Measurements from ENCODE around the gene PRDM15.

Gene PRDM15

DNA sequence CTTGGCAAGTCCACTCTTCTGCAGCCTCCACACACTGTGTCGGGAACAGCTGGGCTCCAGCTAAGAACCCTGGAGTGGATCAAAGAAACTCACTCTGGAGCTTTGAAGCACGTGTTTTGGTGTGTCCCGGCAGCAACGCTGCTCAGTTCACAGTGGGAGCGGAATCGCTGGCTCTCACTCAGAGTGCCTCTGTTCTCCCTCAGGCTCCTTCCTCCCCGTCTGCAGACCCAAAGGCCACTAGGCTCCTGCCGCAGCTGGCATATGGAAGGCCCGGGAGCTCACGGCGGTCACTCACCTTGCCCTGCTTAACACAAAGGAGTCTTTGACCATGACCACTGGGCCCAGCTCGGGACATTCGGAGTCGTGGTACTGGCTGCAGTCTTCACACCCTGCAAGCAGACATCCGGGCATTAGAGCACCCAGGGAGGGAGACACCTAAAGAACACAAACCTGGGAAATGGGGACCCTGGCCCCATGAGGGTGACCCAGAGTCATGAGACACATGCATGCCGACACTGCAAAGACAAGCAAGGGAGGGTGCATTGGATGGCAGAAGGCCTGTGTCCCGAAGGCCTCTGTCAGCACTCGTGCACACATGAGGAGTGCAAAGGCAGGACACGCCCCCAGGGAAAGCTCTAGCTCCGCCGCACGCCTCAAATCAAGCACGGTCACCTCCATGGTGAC is 19.7 kb downstream of the PRDM15 start:
- no peak for DNase-seq

DNA sequence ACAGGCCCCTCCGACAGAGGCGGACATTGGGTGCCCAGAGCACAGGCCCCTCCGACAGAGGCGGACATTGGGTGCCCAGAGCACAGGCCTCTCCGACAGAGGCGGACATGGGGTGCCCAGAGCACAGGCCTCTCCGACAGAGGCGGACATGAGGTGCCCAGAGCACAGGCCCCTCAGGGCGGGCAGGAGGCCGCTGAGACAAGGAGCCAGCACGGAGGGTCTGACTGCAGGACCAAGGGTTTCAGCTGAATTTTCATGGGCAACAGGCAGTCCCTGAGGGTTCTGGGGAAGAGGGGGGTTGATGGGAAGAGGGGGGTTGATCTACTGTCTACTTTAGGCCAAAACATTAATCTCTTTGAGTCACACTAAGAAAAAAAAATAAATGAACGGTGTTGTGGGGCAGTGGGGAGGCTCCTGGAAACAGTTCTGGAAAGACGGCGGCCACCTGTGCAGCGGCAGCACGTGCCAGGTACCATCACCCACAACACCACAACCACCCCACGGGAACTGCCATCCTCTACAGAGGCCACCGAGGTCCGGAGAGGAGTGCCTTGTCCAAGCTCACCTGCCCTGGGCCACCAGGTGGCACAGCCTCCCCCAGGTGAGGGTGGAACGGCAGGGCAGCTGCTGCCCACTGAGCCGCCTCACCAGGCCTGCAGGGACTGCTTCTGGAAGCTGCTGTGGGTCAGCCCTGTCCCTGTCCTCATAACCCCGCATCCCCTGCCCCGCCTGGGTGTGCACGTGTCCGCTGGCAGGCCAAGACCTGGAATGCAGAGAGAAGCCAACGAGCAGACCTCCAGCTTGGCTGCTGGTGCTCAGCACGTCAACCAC is 20.5 kb downstream of the PRDM15 start:
- DNase-seq: no peak

DNA sequence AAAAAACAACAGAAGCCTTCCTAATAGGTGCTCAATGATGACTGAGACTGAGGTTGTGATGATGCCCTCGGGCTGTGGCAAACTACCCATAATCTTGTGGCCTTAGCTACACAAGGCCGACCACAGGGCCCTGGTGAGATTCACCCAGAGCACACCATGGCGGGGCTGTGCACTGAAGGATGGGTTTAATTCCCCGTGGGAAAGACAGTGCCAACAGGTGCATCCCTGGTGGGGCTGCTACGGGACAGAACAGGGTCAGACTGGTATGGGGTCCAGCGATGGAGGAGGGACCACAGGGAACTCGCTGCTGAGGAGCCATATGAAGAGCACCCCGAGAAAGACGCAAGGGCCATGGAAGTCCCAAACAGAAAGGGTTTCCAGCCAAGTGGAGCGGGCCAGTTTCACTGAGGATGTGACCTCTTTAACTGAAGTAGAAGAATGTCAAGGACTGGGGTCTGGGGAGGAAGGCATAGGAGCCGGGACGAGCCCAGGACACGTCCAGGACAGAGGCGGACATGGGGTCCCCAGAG is 21.3 kb downstream of the PRDM15 start:
- no peak for DNase-seq

DNA sequence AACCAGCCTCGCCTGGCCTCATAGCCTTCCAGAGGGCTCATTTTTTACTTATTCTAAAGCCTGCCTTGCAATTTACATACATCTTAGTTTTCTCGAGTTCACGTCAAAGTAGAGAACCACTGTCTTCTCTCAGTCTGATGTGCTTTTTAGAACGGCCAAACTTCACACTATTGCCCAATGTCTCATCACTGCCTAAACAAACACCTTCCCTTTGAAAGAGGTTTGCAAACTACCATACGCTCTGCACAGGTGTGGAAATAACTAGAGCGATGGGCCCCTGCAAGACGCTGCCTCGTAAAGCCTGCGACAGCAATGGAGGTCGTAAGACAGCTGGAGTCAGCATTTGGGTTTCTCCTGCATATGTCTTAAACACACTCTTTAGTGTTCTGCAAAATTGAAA is 22.6 kb downstream of the PRDM15 start:
- no peak for DNase-seq

DNA sequence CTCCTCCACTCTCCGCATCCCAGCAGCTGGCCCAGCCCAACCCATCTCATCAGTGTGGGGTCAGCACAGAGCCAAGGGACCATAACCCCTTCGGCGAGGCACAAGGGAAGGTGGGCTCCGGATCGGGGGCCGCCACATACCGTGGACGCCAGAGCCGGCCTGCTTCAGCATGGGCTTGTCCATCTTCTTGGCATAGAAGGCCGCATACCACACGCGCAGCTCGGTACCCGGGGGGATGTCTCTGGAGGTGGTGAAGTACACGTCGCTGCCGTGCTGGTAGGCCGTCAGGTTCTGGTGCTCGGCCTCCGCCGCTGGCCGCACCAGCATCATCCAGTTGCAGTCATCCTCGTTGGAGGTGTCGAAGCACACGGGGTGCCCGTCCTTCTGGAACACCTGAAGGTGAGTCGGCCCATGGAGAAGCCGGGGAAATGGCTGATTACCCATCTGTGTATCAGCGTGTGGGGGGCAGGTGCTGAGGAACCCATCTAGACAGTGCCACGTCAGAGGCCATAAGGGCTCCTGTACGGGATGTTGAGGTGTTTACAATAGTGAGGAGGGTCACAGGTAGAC is 24.6 kb downstream of the PRDM15 start:
- no peak for DNase-seq

DNA sequence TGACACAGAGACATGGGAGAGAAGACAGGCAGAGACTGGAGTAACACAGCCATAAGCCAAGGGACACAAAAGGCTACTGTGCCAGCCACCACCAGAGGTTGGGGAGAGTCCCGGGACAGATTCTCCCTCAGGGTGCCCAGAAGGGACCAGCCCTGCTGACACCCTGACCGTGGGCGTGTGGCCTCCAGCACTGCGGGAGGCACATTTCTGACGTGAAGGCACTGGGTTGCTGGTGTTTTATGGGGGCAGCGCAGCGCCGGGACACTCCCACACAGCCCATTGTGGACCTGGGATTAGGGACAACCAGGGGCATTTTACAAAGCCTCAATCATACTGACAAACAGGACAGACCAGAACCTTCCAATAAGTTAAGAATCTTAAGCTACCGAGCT is 26.2 kb downstream of the PRDM15 start:
- DNase-seq: no peak

DNA sequence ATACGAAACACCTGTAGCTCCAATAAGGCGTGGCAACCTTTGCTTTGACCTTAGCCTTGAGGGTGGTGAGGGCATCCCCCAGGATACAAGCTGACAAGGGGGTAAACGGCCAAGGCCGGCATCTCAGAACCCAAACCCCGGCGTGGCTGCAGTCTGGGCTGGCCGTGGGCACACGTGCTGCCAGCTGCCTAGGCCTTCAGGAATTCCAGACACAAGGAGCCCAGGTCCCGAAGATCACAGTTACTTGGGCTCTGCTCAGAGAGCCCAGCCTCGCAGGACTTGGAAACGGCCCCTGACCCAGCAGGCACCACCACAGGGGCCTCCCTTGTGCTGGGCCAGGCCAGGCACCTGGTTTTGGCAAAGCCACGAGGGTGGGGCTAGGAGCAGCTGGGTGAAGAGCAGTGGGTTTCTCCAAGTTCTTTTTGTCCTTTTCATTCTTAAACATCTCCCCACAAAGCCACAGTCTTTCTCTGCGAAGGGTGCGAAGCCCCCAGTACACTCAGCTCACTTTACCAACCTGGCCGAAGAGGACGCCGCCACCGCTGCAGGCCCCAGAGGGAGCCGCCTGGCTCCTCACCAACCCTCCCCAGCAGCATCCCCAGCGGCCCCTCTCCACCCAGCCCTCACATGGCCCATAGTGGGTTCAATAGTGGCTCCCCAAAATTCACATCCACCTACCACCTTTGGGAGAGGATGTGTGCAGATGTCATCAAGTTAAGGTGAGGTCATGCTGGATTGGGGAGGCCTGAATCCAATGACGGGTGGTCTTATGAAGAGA is 26.8 kb downstream of the PRDM15 start:
- no peak for DNase-seq

DNA sequence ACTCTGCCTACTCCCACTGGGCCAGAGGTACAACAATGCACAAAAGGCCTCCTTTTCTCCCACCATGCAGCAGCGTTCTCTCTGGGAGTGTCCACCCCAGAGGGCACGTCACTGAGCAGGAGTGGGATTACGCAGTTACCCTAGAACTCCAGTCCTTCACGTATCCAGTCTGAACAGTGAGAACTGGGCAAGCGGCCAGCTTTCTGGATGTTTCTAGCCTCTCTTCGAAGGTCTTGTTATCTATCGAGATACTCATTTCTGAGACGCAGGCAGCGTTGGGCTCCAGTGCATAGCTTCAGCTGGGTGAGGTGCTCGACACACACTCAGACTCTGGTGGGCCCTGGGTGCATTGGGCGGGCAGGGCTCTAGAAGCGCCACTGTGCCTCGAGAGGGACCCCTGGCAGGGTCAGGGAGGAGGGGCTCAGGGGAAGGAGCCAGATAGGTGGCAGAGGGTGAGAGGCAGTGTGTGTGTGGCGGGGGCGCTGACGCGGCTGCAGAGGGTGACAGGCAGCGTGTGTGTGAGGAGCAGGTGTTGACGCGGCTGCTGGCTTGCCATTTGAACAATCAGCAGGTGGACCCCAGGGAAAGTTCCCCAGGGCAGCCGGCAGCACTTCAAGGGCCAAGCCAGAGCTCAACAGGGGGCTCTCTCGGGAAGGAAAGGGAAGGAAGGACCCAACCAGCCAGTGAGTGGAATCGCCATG is 27.9 kb downstream of the PRDM15 start:
- DNase-seq: no peak

DNA sequence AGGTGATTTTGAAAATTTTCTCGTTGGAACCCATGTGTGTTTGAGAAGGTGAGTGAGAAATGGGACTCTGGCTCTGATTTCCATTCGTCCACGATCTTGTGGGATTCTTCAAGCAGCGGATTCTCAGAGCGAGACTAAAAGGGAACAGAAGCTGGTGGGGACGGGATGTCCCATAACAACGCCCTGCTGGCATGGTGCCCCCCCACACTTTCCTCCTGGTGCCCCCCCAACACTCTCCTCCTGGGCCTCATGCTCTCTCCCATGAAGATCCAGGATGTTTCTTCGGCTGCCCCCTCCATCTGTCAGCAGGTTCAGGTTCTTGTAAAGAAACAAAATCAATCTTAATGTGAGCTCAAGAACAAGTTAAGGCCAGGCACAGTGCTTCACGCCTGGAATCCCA is 29.1 kb downstream of the PRDM15 start:
- no peak for DNase-seq

DNA sequence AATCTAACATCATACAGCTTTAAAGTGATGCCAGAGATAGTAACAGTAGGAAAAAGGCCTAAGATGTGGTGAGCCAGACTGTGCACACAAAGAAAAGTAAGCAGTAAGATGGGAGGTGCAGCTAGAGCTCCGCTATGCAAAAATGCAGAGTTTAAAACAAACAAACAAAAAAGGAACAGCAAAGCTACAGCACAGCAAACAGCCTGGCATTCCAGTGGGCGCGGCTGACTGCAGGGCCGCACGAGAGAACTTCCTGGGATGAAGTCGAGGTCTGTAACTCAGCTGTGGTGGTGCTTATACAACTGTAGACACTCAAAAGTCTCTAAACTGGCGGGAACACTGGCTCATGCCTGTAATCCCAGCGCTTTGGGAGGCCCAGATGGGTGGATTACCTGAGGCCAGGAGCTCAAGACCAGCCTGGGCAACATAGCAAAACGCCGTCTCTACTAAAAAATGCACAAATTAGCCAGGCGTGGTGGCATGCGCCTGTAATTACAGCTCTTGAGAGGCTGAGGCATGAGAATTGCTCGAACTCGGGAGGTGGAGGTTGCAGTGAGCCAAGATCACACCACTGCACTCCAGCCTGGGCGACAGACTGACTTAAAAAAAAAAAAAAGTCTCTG is 30.1 kb downstream of the PRDM15 start:
- no peak for DNase-seq

DNA sequence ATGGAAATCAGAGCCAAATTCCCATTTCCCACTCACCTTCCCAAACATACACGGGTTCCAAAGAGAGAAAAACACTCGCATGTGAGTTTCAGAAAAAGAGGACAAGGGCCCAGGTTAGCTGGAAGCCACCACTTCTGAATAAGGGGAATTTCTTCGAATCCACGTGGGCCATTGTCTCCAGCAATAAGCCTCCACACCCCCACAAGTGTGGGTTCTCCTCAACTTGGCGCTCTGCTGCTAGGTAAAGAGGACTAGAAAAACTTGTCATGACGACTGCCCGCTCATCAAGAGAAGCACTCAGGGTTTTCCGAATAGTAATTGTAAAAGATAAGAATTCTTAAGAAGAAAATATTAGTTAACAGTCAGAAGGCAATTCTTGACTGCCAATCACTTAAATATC is 30.6 kb downstream of the PRDM15 start:
- no peak for DNase-seq

DNA sequence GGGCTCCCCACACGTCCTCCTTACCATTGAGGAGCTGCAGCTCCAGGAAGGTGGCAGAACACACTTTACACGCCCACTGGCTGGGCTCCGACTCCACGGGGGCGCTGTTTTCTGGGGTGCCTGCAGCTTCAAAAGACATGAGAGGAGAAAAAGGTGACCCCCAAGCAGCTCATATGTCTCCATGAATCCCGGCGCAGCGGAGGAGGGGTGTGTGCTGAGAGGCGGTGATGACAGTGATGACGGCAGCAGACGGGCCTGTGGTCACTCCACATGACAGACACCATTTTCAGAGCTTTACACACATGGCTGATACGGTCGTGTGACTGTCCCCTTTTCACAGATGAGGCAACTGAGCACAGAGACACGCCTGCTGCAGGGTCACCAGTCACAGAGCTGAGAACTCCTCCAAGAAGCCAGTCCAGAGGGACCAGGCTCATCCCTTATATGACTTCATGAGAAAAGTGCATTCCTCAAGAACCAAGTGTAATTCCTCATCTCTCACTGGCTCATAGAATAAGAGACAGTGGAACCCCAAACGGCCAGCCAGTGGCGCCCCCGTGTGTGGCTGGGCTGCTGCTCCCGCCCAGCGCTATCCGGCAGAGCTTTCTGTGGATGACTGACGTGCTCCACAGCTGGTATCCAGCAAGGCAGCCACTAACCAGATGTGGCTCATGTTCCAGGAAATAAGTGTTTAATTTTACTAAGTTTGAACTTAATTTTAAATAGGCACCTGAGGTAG is 31.9 kb downstream of the PRDM15 start:
- no peak for DNase-seq

DNA sequence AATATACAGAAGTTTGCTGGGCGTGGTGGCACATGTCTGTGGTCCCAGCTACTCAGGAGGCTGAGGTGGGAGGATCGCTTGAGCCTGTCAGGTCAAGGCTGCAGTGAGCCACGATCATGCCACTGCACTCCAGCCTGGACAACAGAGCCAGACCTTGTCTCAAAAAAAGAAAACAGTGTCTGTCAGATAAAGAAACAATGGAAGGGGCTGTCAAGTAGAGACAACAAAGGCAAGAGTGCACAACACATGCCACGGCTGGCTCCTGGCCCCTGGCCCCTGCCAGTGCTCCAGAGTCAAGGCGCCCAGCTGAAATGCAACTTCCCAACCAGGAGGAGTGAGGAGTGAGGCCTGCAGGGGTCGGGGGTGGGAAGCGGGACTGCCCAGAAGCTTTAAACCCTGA is 32.6 kb downstream of the PRDM15 start:
- no peak for DNase-seq

DNA sequence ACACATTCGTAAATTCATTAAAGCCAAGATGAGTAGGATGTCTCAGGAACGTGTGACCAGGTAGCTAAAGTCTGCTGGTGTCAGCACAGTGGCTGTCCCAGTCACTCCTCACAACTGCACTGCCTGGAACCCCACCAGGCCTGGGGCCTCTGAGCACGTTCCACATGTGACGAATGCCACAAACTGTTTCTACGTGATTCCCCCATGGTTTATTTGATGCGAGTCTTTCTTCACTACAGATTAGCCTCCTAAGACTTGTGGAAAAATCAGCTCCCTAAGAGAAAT is 33.2 kb downstream of the PRDM15 start:
- DNase-seq: no peak

DNA sequence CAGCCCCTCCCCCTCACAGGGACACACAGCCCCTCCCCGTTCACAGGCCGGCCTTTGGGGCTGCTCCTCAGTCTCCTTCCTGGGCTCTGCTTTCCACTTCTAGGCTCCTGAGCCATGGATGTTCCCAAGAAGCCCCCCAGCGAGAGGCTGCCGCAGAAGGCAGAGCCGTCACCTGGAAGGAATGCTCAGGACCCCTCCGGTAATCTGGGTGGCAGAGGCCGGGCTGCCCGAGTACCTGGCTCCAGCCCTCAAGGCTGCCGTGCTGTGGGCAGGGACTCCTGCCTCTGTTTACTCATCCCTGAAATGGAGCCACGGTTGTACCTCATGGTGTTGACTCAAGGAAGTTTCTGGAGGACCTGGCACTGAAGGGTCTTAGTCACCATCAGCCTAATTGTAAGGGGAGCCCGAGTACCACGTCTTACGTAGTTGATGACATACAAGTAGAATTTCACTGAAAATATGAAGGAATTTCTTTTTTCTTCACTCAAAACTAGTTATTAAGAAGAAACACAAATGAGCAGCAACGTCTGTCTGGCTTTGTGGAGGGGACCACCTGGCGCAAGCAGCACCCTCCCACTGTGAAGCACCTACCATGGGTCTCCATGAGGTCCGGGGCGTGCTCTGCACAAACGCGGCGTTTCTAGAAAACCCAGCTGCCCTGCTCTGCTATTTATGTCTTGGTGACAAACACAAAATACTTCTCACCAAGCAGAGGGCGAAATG is 33.7 kb downstream of the PRDM15 start:
- DNase-seq: no peak

DNA sequence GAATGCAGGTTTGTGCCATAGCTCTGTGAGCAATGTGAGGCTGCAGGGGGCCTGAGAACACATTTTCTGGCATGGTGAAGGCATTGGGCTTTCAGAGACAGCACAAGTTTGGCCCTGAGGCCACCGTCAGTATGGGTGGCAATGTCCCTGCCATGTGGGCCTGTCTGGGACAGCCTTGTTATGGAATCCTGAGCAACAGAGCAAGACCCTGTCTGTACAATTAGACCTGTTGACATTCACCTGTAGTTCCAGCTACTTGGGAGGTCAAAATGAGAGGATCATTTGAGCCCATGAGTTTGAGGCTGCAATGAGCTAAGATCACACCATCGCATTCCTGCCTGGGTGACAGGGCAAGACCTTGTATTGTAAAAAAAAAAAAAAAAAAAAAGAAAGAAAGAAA is 35.6 kb downstream of the PRDM15 start:
- no peak for DNase-seq

DNA sequence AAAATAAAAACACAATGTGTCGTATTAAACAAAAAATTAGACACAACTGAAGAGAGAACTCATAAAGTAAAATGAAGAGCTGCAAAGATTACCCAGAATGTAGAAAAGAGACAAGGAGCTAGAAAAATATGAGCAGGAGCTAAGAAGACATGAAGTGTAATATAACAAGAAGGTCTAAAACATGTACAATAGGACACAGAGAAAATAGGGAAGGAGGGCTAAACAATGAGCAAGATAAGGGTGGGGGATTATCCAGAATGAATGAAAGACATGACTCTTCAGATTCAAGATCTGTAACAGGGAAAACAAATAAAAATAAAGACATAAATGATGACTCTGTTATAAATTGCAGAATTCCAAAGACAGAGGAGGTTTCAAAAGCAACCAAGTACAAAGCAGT is 38.3 kb downstream of the PRDM15 start:
- DNase-seq: no peak

DNA sequence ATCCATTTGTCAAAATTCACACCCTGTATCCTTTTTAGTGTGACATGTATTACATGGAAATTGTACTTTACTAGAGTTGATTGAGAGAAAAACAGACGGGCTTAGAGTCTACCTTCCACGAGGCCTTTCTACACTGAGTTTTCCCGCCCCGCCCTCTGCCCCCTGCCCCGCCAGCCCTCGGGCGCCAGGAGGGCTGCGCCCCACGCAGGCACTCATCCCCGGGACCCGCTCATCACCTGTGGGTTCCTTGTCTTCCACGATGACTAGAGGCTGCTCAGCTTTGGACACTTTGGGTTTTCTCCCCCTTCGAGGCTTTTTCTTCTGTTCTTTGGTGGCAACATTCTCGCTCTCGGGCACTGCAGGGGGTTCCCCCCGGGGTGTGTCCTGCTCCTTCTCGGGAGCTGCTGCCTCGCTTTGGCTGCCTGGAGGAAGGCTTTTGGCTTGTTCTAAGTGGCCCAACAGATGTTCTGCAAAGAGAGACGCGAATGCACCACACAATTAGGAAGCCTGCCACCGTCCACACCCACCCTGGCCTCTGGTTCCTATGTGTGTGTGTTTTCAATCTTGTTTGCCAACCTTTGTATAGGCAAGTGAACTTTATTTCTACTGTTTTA is 39.6 kb downstream of the PRDM15 start:
- DNase-seq: no peak

DNA sequence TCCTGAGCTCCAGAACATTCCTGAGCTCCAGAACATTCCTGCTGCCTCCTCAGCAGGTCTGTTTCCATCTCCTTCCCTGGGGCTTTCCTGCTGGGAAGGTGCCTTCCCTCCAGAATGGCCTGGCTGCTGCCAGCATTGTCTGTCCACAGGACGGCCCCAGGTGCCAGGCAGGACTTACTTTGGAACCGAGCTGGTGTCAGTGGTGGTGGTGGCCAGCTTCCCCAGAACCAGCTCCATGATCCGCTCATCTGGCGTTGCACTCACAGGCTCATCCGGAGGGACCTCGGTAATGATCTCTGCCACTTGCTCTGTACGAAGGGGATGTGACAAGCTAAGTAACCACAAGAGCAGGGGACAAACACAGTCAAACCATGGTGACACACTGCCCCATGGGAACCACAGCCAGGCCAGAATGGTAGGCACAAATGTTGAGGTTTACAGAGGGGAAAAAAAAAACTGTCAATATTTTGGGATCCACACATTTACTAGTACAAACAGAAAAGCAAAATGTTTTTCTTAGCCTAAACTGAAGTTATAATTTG is 41.3 kb downstream of the PRDM15 start:
- DNase-seq: no peak

Measured in activated T-cell treated with anti-CD3 and anti-CD28 coated beads, Interleukin-2, amount 50 U/mL, for 1 hour (primary cell).